Right lobe of liver (tissue), 4 donors: ENCODE measurements around the gene C22orf42.

Experiments
- POLR2A ChIP-seq: fragments of 450-650 bp; IDR thresholded peaks from one replicate; pipeline ENCODE4 v1.6.1; 2017; ENCODE audit warnings: antibody characterized with exemption, mild to moderate bottlenecking
- TF ChIP-seq, protein P1 (sequence below), 4 donors: fragments of 200-600 bp in 3 of 4; fragments of 450-650 bp in 1 of 4; IDR thresholded peaks; one replicate each; pipeline versions ENCODE4 v1.5.1 to v1.8.0; 2016 to 2022; ENCODE audit warnings: antibody characterized with exemption in 4 of 4, mild to moderate bottlenecking in 2 of 4
- donor health status: DM: no; HTN: no; CAD: no.
- donor health status: DM: no; HTN: no; CAD: no.
- donor health status: DM: no; HTN: yes; CAD: no.

DNA sequence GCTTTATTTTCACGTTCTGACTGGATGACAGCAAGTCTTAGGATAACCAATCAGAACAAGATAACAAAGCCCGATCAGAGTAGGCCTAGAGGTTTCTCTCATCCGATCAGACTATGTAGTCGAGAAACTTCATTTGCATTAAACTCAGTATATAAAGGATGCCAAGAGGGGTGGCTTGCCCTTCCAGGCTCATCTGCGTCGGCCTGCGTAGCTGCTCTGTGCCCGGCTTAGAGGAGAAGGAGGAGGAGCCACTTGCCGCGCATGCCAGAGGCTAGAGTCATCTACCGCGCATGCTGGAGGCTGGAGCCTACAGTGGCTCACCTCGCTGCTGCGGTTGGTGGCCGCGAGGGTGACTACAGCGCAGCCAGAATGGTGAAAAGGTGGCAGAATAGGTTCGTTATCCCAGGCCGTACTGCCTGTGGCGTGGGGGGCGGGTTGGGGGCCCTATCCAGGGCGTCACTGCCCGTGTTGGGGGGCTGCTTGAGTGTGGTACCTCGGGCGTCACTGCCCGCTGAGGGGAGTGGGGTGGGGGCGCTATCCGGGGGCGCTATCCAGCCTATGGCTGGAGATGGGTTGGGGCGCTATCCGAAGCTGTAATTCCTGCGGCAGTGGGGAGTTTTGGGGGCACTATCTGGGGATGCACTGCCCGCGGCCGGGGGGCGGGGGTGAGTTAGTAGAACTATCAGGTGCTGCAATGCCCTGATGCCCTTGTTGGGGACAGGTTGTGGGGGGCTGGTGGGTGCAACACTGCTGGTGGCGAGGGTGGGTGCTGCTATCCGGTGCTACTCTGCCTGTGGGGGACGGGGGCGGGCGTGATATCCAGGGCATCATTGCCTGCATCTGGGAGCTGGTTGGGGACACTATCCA, 46.0 kb upstream of the C22orf42 start, which contains the start of gene RFPL2:
- TF ChIP-seq, protein P1, sequence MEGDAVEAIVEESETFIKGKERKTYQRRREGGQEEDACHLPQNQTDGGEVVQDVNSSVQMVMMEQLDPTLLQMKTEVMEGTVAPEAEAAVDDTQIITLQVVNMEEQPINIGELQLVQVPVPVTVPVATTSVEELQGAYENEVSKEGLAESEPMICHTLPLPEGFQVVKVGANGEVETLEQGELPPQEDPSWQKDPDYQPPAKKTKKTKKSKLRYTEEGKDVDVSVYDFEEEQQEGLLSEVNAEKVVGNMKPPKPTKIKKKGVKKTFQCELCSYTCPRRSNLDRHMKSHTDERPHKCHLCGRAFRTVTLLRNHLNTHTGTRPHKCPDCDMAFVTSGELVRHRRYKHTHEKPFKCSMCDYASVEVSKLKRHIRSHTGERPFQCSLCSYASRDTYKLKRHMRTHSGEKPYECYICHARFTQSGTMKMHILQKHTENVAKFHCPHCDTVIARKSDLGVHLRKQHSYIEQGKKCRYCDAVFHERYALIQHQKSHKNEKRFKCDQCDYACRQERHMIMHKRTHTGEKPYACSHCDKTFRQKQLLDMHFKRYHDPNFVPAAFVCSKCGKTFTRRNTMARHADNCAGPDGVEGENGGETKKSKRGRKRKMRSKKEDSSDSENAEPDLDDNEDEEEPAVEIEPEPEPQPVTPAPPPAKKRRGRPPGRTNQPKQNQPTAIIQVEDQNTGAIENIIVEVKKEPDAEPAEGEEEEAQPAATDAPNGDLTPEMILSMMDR (IDR thresholded peaks at IDR 0.05), result no peak
- TF ChIP-seq POLR2A, result no peak
